GM18498 (cell line): Measurements from ENCODE around the gene TMEM163.
"Not testable (repeated sequence)": the region's sequence is repeated elsewhere in the genome, so short reads cannot be mapped to it uniquely, and the experiment has no call there.

Source experiments
- ATAC-seq: cut with Tn5 transposase; IDR thresholded peaks from one replicate; pipeline ENCODE4 v1.9.1; 2021; ENCODE audit warnings: mild to moderate bottlenecking, moderate library complexity; ENCODE audit not compliant: unreplicated experiment

Gene TMEM163

GRCh38 chr2:134718817-134719814, at the start of gene TMEM163:
Gene TMEM163 (minus strand): TSS chr2:134719000.
- no peak for ATAC-seq

GRCh38 chr2:134766583-134766982, 47.8 kb upstream of the TMEM163 start:
- ATAC-seq, result no peak

GRCh38 chr2:134765987-134766386, 47.2 kb upstream of the TMEM163 start:
- ATAC-seq, result no peak

DNA sequence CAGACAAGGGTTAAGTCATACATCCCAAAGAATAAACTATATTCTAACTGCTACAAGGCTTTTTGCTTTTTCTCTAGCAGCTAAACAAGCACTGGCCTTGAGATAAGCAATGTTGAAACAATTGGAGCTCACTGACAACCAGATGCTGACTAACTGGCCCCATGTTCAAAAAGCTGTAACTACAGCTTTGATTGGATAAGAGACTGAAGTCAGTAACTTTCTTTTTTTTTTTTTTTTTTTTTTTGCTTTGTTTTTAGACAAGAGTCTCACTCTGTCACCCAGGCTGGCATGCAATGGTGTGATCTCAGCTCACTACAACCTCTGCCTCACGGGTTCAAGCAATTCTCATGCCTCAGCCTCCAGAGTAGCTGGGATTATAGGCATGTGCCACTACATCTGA, 45.4 kb upstream of the TMEM163 start:
- ATAC-seq, result no peak

- ATAC-seq, result no peak
These were observed 44.4 kb upstream of the TMEM163 start for GRCh38 chr2:134763164-134763710.

GRCh38 chr2:134762508-134762907, 43.7 kb upstream of the TMEM163 start:
- no peak for ATAC-seq

GRCh38 chr2:134760385-134760784, 41.6 kb upstream of the TMEM163 start:
- no peak for ATAC-seq

- peak; percentile 89 for ATAC-seq
These were observed 39.8 kb upstream of the TMEM163 start for GRCh38 chr2:134758633-134759032.

DNA sequence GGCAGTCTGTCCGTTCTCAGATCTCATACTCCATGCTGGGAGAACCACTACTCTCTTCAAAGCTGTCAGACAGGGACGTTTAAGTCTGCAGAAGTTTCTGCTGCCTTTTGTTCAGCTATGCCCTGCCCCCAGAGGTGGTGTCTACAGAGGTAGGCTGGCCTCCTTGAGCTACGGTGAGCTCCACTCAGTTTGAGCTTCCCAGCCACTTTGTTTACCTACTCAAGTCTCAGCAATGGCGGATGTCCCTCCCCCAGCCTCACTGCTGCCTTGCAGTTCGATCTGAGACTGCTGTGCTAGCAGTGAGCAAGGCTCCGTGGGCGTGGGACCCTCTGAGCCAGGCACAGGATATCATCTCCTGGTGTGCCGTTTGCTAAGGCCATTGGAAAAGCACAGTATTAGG, 33.2 kb upstream of the TMEM163 start:
- not testable (repeated sequence) for ATAC-seq

- no peak for ATAC-seq
These were observed 26.7 kb upstream of the TMEM163 start for GRCh38 chr2:134745546-134745945.

DNA sequence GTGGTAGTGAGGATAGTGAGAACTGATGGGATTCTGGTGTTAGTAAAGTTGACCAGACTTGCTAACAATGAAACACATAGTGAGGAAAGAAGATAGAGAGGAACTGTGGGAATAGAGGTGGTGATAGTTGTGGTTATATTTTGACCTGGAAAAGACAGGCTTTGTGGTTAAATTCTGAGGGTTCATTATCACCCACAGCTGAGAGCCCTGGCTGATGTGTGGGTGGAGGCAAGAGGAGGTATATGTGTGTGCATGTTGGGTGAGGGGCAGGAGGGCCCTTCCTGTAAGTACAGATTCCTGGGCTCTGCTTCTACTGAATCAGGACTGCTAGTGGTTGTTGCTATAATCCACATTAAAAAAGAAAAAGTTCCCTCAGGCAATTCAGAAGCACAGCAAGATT, 26.2 kb upstream of the TMEM163 start:
- no peak for ATAC-seq

DNA sequence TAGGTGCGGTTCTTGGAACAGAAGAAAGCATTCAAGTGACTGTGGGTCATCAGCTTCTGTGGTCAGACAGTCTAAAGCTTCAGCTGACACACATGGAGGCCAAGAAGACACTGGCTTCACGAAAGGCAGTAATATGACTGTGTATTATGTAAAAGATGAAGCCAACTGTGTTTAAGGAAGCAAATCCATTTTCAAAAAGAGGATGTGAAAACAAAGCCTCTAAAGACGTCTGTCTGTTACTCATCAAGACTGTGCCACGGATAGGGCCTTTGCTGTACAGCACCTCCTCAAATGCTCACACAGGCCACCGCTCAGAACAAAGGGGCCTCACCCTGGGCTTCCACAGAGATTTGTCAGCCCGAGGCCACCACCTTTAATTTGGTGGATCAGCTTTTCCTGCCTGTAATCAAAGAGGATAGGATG, 21.1 kb upstream of the TMEM163 start:
- ATAC-seq, result peak; percentile 96

DNA sequence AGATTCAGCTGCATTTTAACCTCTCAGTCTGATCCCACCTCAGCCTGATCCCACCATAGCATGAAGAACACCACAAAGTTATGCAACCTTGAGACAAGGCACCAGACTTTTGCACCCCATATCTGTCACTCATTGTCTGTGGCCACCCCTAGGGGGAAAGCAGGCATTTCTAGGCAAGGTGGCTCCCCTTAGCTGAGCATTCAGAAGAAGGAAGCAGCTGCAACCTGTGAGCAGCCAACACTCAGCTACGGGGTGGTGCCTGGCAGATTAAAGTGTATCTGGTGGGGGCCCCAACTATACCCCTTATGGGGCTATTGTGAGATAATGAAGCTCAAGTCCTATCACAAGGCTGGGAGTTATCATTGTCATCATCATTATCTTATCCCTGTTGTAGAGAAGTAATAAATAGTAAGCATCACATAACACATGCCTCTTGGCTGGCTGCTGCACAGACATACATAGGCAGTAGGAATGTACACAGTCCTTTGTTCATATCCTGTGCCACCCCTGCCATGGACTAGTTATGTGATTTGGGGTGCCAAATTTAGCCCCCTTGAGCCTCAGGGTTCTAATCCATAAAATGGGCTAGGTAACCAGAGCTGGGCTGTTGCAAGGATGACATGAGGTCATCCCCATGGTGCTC, 20.6 kb upstream of the TMEM163 start:
- ATAC-seq, result peak; percentile 7

DNA sequence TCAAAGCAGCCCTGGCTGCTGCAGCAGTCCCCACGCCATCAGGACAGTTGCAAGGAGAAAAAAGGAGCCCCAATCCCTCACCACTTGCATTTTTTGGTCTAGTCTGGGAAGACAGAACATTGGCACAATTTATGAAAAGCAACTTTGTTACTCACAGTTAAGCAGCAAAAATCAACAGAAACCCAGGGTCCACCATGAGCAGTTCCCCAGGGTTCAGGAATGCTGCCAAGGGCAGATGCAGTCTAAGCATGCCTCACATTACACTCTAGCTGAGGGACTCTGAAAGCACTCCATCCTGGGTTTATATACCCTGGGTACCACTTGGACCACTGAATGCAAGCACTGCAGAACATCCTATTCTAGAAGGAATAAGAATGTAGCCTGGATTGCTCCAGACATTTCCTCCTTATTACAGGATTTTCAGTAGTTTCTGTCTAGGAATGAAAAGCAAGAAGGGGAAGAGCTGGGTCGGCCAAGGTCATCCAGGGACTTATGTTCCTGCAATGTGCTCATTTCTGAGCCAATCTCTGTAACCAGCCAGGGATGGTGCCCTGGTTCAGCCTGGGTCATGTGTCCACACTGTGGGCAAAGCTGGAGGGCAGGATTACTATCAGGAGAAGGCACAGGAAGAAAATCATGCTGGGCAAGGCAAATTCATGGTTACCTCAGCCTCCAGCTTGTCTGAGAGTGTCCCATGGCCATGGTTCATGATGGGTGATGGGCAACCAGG, 19.5 kb upstream of the TMEM163 start:
- ATAC-seq, result no peak

- no peak for ATAC-seq
These were observed 18.9 kb upstream of the TMEM163 start for GRCh38 chr2:134737671-134738070.

DNA sequence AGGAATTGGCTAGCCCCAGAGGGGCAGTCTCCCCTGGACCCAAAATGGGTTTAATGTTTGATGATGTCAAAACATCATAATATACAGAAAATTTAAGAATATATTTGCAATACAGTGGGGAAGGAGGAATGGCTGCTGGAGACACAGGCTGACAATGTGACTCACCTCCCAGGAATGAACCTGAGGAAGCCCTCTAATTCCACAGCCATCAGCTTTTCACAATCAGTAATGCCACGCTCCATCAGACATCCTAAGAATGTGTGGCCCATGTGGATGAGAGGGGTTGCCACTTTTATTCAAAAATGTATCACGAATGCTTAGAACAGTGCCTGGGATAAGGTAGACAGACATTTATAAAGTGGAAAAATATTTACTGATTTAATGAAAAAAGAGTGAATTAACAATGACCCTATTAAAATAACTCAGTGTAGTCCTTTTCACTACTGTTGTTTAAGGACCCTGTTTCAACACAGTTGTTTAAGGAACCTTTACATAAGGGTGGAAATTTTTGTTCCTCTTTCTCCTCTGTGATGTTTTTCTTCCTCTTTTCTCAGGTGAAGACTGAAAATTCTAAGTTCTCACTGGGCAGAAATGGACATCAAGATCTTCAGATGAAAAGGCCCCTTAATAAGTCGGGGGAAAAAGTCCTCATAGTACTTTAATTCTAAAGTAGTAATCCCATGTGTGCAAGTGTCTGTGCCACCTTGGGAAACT, 17.5 kb upstream of the TMEM163 start:
- ATAC-seq, result no peak

DNA sequence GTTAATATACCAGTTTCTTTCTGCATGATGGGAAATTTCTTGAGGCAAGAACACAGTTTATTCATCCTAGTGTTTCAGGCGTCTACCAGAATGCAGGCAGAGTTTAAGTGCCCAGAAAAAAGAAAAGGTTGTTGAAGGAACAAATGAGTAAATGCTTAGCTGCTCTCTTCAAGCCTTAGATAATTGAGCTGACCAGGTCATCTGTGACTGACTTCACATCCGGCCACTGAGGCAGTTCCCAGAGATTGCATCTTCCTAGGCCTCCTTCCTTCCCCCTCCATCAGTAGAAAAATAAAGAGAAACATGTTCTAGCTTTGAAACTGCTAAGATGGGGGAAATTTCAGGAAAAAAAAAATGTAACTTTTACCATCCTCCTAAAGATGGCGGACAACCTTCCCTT, 9.4 kb upstream of the TMEM163 start:
- ATAC-seq, result no peak

- ATAC-seq, result no peak
These were observed 8.6 kb upstream of the TMEM163 start for GRCh38 chr2:134727385-134727784.

DNA sequence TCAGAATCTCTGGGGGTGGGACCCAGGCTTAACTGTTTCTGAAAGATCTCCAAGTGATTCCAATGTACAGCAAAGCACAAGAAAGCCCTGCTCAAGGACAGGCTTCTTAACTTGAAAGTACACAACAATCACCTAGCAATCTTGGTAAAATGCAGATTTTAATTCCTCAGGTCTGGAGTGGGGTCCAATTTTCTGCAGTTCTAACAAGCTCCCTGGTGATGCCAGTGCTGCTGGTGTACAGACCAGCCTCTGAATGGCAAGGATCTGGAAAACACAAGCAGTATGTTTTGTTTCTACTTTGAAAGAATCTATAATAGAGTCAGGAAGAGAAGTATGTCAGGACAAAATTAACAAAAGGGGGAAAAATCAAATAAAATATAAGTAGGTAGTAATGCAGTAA, 7.8 kb upstream of the TMEM163 start:
- ATAC-seq, result no peak

DNA sequence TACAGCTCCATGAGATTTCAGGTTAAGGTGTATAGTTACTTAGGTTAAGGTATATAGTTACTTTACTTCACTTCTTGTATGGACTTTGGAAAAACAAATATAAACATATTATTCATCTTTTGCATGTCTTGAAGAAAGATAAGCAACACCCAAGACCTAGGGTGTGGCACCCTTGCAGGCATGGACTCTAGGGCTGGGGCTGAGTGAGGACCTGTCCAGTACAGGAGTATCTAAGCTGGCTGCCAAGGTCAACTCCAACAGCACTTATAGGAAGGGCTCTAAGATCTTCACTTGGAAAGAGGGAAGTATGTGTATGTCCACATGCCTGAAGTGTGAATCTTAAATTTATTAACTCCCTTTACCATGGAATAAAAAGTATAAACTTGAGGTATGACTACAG, 7.1 kb upstream of the TMEM163 start:
- ATAC-seq, result no peak
